ENCODE measurements around the gene SRRM2.

SRRM2 gene

GRCh38 chr16:2775765-2776499 lies 23.5 kb downstream of the SRRM2 start:
- no peak for DNase-seq (ENCODE audit: low read depth in 2 of 3, low spot score in 1 of 3)

DNA sequence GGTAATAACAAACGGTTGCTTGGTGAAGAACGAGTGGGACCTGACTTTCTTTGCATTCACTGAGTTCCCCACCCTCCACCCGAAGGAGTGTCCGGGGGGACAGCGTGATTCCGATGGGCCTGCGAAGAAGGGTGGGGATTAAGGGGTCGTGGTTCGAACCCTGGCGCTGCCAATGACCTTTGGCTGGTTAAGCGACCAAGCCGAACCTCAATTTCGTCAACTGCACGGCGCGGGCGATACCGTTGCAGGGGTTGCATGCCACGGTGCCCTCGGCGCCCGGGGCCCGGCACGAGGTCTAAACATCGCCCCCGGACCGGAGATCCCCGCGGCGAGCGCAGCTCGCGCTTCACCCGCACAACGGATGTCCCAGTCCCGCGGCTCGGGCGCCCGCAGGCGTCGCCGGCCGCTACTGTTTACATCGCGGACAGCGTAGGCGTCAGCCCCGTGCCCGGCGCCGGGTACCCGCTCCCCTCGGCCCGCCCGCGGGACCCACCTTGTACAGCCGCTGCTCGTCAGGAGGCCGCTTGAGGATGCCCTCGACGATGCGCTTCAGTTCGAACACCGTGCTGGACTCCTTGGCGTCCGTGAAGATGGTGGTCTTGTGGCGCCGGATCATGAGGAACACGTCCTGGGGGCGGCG lies 24.2 kb downstream of the SRRM2 start:
- DNase-seq (ENCODE audit: low read depth in 2 of 3, low spot score in 1 of 3): no peak

DNA sequence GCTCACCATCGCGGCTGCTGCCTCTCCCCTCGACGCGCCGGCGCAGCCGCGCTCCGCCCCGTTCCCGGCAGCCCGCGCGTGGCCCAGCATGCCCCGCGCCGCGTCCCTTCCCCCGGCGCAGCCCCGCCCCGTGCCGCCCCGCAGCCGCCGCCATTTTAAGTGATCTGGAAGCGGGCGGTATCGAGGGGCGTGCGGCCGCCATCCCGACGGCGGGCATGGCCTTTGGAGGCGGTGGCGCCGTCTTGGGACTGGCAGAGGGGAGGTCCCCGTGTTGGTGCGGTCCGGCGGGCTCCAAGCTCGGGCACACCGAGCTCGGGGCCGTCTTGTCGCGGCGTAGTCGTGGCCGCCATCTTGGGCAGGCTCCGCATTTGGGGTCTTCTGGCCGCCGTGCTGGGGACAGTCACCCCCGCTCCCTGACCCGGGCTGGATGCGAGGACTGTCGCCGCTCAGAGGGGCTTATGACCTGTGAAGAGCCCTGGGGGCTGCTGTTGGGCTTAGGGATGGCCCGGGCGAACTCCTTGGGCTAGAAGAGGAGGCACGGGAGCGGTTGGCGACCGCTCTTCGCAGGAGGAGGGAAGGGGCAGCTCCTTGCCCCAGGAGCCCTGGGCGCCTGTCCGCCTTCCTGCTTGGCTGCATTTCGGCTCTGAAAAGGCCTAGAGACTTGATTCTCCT lies 24.9 kb downstream of the SRRM2 start, which contains the start of gene ELOB:
Gene ELOB (minus strand): TSS at position 50 of the 672 bp plus-strand sequence. CDS start 41 bp downstream, at position 9.
- peak; percentile 73 to 86 (median 76) for DNase-seq (ENCODE audit: low read depth in 2 of 3, low spot score in 1 of 3)

DNA sequence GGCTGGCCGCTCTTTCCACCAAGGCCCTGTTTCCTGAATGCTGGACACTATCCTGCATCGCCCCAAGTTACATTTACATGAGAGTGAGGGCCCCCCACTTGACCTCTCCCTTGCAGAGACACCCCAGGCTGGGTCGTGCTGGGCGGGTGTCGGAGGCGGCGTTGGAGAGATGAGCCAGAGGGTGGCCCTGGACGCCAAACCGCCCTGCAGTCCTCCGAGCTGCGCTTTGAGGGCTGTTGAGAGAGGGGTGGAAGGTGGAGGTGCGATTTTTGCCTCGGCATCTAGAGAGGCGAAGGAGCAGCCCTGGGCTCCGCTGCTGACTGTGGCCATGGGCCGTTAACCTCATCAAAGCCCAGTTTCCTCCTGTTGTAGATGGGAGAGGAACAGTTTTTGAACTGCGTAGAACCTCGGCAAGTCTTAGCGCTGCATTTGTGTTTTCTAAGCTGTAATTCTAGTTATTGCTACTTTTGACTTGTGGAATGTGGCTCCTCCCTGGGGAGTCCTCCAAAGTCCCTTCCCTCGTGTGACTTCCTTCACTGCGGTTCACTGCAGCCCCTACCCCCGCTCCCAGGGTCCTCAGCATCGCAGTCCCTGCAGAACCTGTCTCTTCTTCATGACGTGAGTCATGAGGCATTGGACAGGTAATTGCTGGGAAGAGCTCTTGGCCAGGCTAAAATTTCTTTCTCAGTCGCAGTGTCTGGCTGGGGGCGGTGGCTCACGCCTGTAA lies 25.6 kb downstream of the SRRM2 start:
- no peak for DNase-seq (ENCODE audit: low read depth in 2 of 3, low spot score in 1 of 3)

DNA sequence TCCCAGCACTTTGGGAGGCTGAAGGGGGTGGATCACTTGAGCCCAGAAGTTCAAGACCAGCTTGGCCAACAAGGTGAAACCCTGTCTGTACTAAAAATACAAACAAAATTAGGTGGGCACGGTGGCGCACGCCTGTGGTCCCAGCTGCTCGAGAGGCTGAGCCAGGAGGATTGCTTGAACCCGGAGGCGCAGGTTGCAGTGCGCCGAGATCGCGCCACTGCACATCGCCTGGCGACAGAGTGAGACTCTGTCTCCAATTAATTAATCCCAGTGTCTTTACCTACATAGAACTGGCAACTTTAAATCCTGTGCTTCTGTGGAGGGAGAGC lies 26.2 kb downstream of the SRRM2 start:
- no peak for DNase-seq (ENCODE audit: low read depth in 2 of 3, low spot score in 1 of 3)

- no peak for DNase-seq (ENCODE audit: low read depth in 2 of 3, low spot score in 1 of 3)
Observed at GRCh38 chr16:2779151-2779920, 26.9 kb downstream of the SRRM2 start.

DNA sequence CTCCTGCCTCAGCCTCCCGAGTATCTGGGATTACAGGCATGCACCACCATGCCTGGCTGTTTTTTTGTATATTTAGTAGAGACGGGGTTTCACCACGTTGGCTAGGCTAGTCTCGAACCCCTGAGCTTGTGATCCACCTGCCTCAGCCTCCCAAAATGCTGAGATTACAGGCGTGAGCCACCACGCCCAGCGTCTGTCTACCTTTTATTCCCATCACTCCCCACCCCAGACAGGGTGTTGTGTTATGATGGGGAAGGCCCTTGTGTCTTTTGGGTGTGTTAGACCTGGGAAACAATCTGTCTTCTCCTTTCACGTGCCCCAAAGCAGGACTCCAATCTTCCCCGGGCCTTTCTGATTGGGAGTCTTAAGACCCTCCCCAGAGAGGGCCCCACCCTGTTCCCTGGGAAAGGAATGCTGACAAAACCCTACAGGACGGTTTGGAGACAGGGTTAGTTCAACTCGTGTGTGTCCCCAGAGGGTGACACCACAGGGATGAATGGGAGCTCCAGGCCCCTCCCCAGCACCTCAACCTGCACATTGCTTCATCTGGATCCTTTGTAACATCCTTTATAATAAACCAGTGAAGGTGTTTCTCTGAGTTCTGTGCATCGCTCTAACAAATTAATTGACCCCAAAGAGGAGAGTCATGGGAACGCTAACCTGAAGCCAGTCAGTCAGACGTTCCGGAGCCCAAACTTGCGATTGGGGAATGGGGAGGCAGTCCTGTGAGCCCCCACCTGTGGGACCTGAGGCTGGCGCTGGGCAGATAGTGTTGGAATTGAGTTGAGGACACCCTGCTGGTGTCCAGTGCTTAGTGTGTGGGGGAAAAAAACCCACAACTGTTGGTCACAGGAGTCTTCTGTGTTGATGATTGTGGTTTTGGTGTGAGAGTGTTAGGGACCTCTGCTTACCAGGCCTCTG lies 27.8 kb downstream of the SRRM2 start:
- no peak for DNase-seq (ENCODE audit: low read depth in 2 of 3, low spot score in 1 of 3)

- DNase-seq (ENCODE audit: low read depth in 2 of 3, low spot score in 1 of 3): no peak
Observed at GRCh38 chr16:2782583-2783351, 30.3 kb downstream of the SRRM2 start.

GRCh38 chr16:2783581-2784357 lies 31.3 kb downstream of the SRRM2 start:
- no peak for DNase-seq (ENCODE audit: low read depth in 2 of 3, low spot score in 1 of 3)

GRCh38 chr16:2784358-2785100 lies 32.1 kb downstream of the SRRM2 start:
- no peak for DNase-seq (ENCODE audit: low read depth in 2 of 3, low spot score in 1 of 3)

DNA sequence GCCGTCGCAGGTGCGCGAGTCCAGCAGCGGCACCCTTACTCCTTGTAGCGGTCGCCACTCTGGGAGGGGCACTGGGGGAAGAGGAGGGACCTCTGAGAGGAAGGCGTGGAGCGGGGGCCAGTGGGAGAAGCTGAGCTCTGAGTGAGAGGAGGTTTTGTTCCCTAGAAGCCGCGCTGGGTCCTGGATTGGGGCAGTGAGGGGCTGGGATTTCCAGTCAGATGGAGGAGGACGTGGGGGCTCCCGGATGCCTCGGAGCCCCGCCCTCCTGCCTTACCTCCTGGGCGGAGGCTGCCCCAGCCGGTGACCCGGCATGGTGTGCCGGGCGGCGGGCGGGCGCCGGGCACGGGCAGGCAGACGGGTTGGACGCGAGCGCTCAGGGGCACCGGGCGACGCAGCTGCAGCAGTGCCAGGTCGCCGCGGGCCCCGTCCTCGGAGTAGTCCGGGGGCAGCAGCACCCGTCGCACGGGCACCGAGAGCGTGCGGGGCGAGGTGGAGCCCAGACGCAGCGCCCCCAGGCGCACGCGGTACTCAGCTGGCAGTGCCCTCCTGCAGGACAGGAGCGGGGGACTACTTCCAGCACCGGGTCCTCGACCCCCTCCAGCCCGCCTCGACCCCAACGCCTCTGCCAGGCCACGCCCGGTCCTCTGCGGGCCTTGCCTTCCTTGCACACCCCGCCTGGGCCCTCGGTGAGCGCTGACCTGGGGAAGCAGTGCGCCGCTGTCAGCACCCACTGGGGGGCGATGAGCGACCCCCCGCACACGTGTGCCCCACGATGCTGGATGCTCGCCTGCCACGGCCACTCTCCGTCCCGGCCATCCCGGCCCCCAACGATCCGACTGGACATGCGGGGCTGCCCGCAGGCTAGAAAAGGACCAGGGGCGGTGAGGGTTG lies 32.9 kb downstream of the SRRM2 start:
- DNase-seq (ENCODE audit: low read depth in 2 of 3, low spot score in 1 of 3): peak in 1 of 3 donors; percentile 23

GRCh38 chr16:2786061-2786825 lies 33.8 kb downstream of the SRRM2 start:
- DNase-seq (ENCODE audit: low read depth in 2 of 3, low spot score in 1 of 3): no peak

GRCh38 chr16:2786826-2787151 lies 34.4 kb downstream of the SRRM2 start:
- DNase-seq (ENCODE audit: low read depth in 2 of 3, low spot score in 1 of 3): no peak

DNA sequence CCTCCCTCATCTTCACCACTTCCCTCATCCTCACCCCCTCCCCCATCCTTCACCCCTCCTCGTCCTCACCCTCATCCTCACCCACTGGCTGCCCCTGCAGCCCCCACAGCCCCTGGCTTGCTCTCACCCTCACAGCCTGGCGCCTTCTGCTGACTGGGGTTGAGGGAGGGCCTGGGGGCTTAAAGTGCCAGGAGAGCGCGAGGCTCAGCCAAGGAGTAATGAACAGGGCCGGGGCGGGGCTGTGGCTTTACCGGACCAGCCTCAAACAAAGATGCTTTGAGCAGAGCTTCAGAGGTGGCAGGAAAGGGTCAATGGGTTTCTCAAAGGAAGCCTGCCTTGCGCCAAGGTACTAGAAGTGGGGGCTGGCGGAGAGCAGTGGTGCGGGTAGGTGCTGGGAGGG lies 35.0 kb downstream of the SRRM2 start, which contains the start of gene PRSS33:
Gene PRSS33 (minus strand): TSS at position 155 of the 400 bp plus-strand sequence. CDS start 1,013 bp downstream, outside the sequence.
- DNase-seq (ENCODE audit: low read depth in 2 of 3, low spot score in 1 of 3): no peak

DNA sequence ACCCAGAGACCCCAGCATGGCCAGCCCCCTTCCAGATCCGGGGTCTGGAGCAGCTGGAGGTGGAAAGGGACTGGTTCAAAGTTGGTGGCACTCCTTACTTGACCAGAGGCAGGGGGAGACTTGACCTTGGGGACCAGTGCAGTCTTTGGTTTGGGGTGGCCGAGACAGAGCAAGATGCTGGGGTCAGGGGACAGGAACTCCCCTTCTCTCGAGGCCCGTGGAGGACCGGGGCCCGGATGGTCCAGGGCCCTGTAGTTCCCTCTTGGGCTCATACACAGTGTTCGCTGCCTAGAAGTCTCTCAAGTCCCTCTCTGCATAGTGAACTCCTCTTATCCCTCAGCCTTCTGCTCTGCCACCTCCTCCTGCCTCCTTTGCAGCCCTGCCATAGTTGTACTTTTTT lies 35.5 kb downstream of the SRRM2 start:
- DNase-seq (ENCODE audit: low read depth in 2 of 3, low spot score in 1 of 3): no peak

- DNase-seq (ENCODE audit: low read depth in 2 of 3, low spot score in 1 of 3): no peak
Observed at GRCh38 chr16:2790631-2791030, 38.2 kb downstream of the SRRM2 start.
